H1 (cell line): ENCODE measurements around the gene CROCC2. TPM values are rescaled to one million over a fixed set of nuclear protein-coding genes. Genes with fewer than 3 reads are reported as not detected.

ENCODE experiments used
- CHD1 ChIP-seq: IDR thresholded peaks from 2 replicates; pipeline ENCODE4 v1.6.1; 2012; ENCODE audit warnings: low read depth, low read length, improper control_type of control experiment
- CHD7 ChIP-seq: fragments of 300-600 bp; sonication (generic); IDR thresholded peaks from 2 replicates; pipeline ENCODE4 v1.7.1; 2012; ENCODE audit warnings: low read length, moderate library complexity, mild to moderate bottlenecking, inconsistent platforms; ENCODE audit not compliant: insufficient replicate concordance
- HDAC6 ChIP-seq: IDR thresholded peaks from one replicate; pipeline ENCODE4 v1.7.1; 2012; ENCODE audit warnings: low read depth, mild to moderate bottlenecking, inconsistent platforms, low read length, moderate library complexity
- JUND ChIP-seq: IDR thresholded peaks from 2 replicates; pipeline ENCODE4 v1.6.1; 2011; ENCODE audit warnings: mild to moderate bottlenecking, improper control_type of control experiment, low read length
- RXRA ChIP-seq: IDR thresholded peaks from 2 replicates; pipeline ENCODE4 v1.6.1; 2011; ENCODE audit warnings: low read depth, mild to moderate bottlenecking, low read length, moderate library complexity; ENCODE audit not compliant: insufficient read depth
- SIN3A ChIP-seq, 2 experiments: IDR thresholded peaks in 1 of 2; conservative IDR thresholded peaks in 1 of 2; 2 replicates each; pipeline ENCODE4 v1.6.1; 2011 to 2012; ENCODE audit warnings: low read length in 2 of 2, improper control_type of control experiment in 1 of 2, low read depth in 1 of 2, mild to moderate bottlenecking in 1 of 2
- TAF7 ChIP-seq: optimal IDR thresholded peaks from 2 replicates; pipeline ENCODE3; 2011; ENCODE audit warnings: low read depth, mild to moderate bottlenecking, inconsistent platforms, low read length, moderate library complexity, borderline replicate concordance
- polyA plus RNA-seq, 7 experiments: library from polyadenylated mRNA; depleted of rRNA in 3 of 7; stranded (reverse) in 5 of 7; unstranded in 2 of 7; fragments of >200 nt in 5 of 7; fragments of 200-250 nt in 2 of 7; gene quantifications; 1 replicate in 5 of 7; 2 replicates in 1 of 7; 4 replicates in 1 of 7; pipeline versions ENCODE4 v1.2.1 to v1.2.3, GENCODE V29; 2011 to 2013; ENCODE audit warnings: missing spikeins in 2 of 7, mixed read lengths in 2 of 7
- total RNA-seq: library from RNA; stranded (reverse); fragmentation: NEBNext Ultra II Directional; extraction: Animal tissue kit (Norgen Biotek cat#: 25700); gene quantifications from 2 replicates; pipeline ENCODE4 v1.2.1, GENCODE V29; 2021

Gene CROCC2
- total and polyA plus RNA-seq, 2 of the 8 experiments (the other 6 are each of a cell fraction or from before 2014, with no cell fraction given) = not detected

- TF ChIP-seq CHD7 = no peak
- TF ChIP-seq RXRA = no peak
- no peak for TF ChIP-seq HDAC6
- no peak for TF ChIP-seq TAF7
- no peak for TF ChIP-seq SIN3A (conservative IDR thresholded peaks at IDR 0.05 in 1 of 2, IDR thresholded peaks at IDR 0.05 in 1 of 2; ENCODE audit: low read depth in 1 of 2, low read length in 2 of 2)
- no peak for TF ChIP-seq JUND
- TF ChIP-seq CHD1 = no peak
These were observed 31.4 kb upstream of the CROCC2 start (continued) for GRCh38 chr2:240874715-240875227.
